Lung (tissue), 12 donors: Measurements from ENCODE around the gene MRGPRX2. TPM values are rescaled to one million over a fixed set of nuclear protein-coding genes. Genes with fewer than 3 reads are reported as not detected.

Experiments used
- ATAC-seq: fragments of 200-7000 bp; cut with Tn5 transposase; one replicate; pipeline ENCODE4 v1.9.1; 2020; ENCODE audit warnings: moderate number of reproducible peaks; ENCODE audit not compliant: insufficient read depth, low FRiP score
- DNase-seq, 3 donors: peaks; one replicate each; pipeline ENCODE4 v3.0.0-alpha.2; 2013 to 2017
- H3K27ac ChIP-seq, 2 donors: one replicate each; pipeline ENCODE4 v1.5.1; 2013; ENCODE audit warnings: mild to moderate bottlenecking in 2 of 2, moderate library complexity in 2 of 2, control low read depth in 1 of 2, inconsistent platforms in 1 of 2, low read depth in 1 of 2, low read length in 1 of 2
- H3K27me3 ChIP-seq, 3 donors: one replicate each; pipeline ENCODE4 v1.5.1; 2013; ENCODE audit warnings: low read length in 2 of 3; ENCODE audit not compliant: control insufficient read depth in 3 of 3, insufficient read depth in 3 of 3
- H3K36me3 ChIP-seq, 4 donors: one replicate each; pipeline ENCODE4 v1.5.1; 2013; ENCODE audit warnings: low read length in 4 of 4, mild to moderate bottlenecking in 1 of 4, moderate library complexity in 1 of 4; ENCODE audit not compliant: control insufficient read depth in 4 of 4, insufficient read depth in 4 of 4
- H3K4me1 ChIP-seq, 5 donors: one replicate each; pipeline ENCODE4 v1.5.1; 2013; ENCODE audit warnings: low read length in 5 of 5, mild to moderate bottlenecking in 2 of 5, moderate library complexity in 1 of 5; ENCODE audit not compliant: control insufficient read depth in 5 of 5, insufficient read depth in 5 of 5
- H3K4me3 ChIP-seq: one replicate; pipeline ENCODE4 v1.5.1; 2013; ENCODE audit warnings: mild to moderate bottlenecking, control low read depth, moderate library complexity
- H3K9ac ChIP-seq, 2 donors: one replicate each; pipeline ENCODE4 v1.5.1; 2013; ENCODE audit warnings: low read length in 2 of 2, control low read depth in 1 of 2; ENCODE audit not compliant: insufficient read depth in 1 of 2
- H3K9me3 ChIP-seq, 4 donors: one replicate each; pipeline ENCODE4 v1.5.1; 2013; ENCODE audit warnings: low read length in 3 of 4, mild to moderate bottlenecking in 1 of 4, moderate library complexity in 1 of 4; ENCODE audit not compliant: control insufficient read depth in 4 of 4, insufficient read depth in 3 of 4
- WGBS, 2 donors: extraction: QIAGEN DNeasy Blood & Tissue Kit; methylation state at CpG; one replicate each; pipeline ENCODE4 v1.1.7; 2013; 5-methylcytosine and 5-hydroxymethylcytosine counted together
- polyA plus RNA-seq, 2 donors: library from polyadenylated mRNA; stranded (reverse); fragments of 200-250 nt; gene quantifications; one replicate each; pipeline ENCODE4 v1.2.1, GENCODE V29; 2013
- total RNA-seq, 2 donors: library from RNA; depleted of rRNA in 1 of 2; stranded (reverse); fragments of >200 nt in 1 of 2; gene quantifications; one replicate each; pipeline ENCODE4 v1.2.1, GENCODE V29; 2014 to 2021
- TF ChIP-seq, protein P1 (sequence below): IDR thresholded peaks from 2 replicates; pipeline ENCODE4 v1.5.1; 2012; ENCODE audit warnings: mild to moderate bottlenecking; ENCODE audit errors: control extremely low read depth, extremely low read depth
- donor health status: control.
- donor health status: control.
- donor health status: Bipolar disorder and iron deficiency.
- donor health status: healthy.
- donor health status: DM: yes; HTN: yes; CAD: no.

MRGPRX2 gene
- total and polyA plus RNA-seq, 4 donors, result not detected

DNA sequence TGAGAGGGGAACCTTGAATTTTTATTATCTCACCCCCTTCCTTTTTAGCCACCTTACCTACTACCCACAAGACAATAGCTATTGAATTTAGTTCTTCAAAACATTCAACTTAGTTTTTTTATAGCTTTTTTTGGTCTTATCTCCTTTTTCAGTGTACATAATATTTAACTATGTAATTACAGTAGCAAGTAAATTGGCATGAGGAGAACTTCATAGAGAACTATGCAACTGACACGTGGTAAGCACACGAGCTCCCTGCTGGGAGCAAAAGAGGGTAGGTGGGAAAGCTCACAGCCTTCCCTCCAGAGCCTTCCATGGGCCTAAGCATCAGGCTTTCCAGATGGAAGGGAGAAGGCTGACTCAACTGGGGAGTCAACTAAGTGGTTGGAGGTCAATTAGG lies 34.3 kb upstream of the MRGPRX2 start:
- Histone ChIP-seq H3K36me3 (no peaks in the 10 kb centered on the region), H3K27me3 (peaks cover 0 to 3% (median 0%) of the 10 kb centered on the region in 3 donors), H3K4me1 (no peaks in the 10 kb centered on the region), H3K4me3 (no peak overlapping the region), H3K9ac (no peak overlapping the region), H3K9me3 (no peaks in the 10 kb centered on the region), H3K27ac (no peak overlapping the region)
- TF ChIP-seq, protein P1, sequence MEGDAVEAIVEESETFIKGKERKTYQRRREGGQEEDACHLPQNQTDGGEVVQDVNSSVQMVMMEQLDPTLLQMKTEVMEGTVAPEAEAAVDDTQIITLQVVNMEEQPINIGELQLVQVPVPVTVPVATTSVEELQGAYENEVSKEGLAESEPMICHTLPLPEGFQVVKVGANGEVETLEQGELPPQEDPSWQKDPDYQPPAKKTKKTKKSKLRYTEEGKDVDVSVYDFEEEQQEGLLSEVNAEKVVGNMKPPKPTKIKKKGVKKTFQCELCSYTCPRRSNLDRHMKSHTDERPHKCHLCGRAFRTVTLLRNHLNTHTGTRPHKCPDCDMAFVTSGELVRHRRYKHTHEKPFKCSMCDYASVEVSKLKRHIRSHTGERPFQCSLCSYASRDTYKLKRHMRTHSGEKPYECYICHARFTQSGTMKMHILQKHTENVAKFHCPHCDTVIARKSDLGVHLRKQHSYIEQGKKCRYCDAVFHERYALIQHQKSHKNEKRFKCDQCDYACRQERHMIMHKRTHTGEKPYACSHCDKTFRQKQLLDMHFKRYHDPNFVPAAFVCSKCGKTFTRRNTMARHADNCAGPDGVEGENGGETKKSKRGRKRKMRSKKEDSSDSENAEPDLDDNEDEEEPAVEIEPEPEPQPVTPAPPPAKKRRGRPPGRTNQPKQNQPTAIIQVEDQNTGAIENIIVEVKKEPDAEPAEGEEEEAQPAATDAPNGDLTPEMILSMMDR, result no peak
- DNase-seq, result no peak
- no peak for ATAC-seq
- 43 to 65% methylated on average over 2 of the region's 2 CpGs for WGBS, 2 donors

DNA sequence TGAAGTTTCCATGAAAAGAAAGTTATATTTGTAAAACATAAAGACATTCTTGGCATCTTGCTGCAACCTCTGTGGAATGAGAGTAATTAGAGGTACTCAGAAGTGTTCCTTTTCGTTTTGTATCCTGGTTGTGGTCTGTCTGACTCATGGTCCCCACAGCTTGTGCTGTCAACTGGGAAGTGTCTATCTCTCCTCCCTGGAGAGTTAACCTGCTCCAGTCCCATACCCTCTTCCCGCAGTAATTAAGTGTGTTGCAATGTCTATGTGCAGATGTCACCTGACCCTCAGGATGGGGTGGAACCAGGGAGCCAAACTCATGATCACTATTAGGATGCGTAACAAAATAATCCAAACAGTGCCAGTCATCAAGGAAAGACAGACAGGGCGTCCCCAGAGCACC lies 33.5 kb upstream of the MRGPRX2 start:
- Histone ChIP-seq H3K4me1 (no peaks in the 10 kb centered on the region), H3K9me3 (peaks cover 0 to 2% (median 0%) of the 10 kb centered on the region in 4 donors), H3K27ac (no peak overlapping the region), H3K36me3 (no peaks in the 10 kb centered on the region), H3K4me3 (no peak overlapping the region), H3K27me3 (peaks cover 0 to 3% (median 0%) of the 10 kb centered on the region in 3 donors), H3K9ac (no peak overlapping the region)
- ATAC-seq, result no peak
- TF ChIP-seq, protein P1, result no peak
- 46 to 67% methylated on average over 4 of the region's 4 CpGs for WGBS, 2 donors
- no peak for DNase-seq

GRCh38 chr11:19092850-19093249 lies 32.3 kb upstream of the MRGPRX2 start:
- 98% methylated on average over 2 of the region's 2 CpGs for WGBS, 2 donors
- Histone ChIP-seq H3K4me1 (no peaks in the 10 kb centered on the region), H3K36me3 (no peaks in the 10 kb centered on the region), H3K9me3 (peaks cover 0 to 2% (median 0%) of the 10 kb centered on the region in 4 donors), H3K9ac (no peak overlapping the region), H3K27ac (no peak overlapping the region), H3K27me3 (peaks cover 0 to 3% (median 0%) of the 10 kb centered on the region in 3 donors), H3K4me3 (no peak overlapping the region)
- ATAC-seq (no peak), DNase-seq (no peak)
- TF ChIP-seq, protein P1, result no peak

- TF ChIP-seq, protein P1, result no peak
- DNase-seq, result no peak
- ATAC-seq, result no peak
- Histone ChIP-seq H3K27ac (no peak overlapping the region), H3K4me3 (no peak overlapping the region), H3K9ac (no peak overlapping the region), H3K4me1 (no peaks in the 10 kb centered on the region), H3K27me3 (peaks cover 0 to 3% (median 0%) of the 10 kb centered on the region in 3 donors), H3K36me3 (no peaks in the 10 kb centered on the region), H3K9me3 (peaks cover 0 to 4% (median 0%) of the 10 kb centered on the region in 4 donors)
- 71 to 89% methylated on average over 3 of the region's 3 CpGs for WGBS, 2 donors
Observed at GRCh38 chr11:19092342-19092741, 31.8 kb upstream of the MRGPRX2 start.
